HG02884 (cell line): ENCODE data around the gene MEX3D.

ENCODE experiments used
- ATAC-seq: cut with Tn5 transposase; IDR thresholded peaks from one replicate; pipeline ENCODE4 v1.9.1; 2021; ENCODE audit warnings: mild to moderate bottlenecking, moderate library complexity; ENCODE audit not compliant: unreplicated experiment

MEX3D gene

GRCh38 chr19:1505991-1506881 lies 61.9 kb downstream of the MEX3D start:
- no peak for ATAC-seq

GRCh38 chr19:1505012-1505411 lies 63.1 kb downstream of the MEX3D start:
- no peak for ATAC-seq
